Measurements from ENCODE around the gene PEAR1.

The PEAR1 gene

DNA sequence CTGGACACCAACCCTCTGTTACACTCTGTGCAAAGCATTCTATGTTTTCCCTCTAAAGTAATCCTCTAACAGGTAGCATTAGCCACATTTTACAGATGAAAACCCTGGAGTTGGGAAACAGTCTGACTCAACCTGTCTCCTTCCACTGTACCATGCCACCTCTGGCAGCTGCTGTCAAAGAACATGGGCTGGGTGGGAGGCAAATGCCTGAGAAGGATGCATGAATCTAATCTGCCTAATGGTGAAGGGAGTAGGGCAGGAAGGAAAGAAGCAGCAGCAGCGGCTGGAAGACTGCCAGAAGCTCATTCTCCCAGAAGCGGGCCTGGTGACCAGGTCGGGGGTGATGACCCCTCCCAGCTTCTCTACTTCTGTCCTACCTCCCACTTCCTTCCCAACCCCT is 48.7 kb downstream of the PEAR1 start:
- no peak for DNase-seq

DNA sequence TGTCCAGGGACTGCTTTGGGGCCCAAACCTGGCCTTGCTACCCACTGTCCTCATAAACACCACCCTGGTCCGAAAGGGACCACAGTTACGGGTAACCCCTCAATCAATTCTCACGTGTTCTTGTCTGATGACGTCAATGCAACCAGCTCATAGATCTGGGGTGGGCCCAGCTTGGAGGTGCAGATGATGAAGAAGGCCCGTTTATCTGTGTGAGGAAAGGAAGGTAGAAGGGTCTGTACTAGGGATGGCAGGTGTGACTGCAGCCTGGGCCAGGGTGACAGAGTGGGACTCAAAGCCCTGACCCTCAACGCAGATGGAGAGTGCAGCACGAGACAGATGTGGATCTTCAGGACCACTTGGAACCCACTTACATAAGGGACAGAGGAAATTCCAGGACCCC is 49.1 kb downstream of the PEAR1 start:
- DNase-seq = no peak

DNA sequence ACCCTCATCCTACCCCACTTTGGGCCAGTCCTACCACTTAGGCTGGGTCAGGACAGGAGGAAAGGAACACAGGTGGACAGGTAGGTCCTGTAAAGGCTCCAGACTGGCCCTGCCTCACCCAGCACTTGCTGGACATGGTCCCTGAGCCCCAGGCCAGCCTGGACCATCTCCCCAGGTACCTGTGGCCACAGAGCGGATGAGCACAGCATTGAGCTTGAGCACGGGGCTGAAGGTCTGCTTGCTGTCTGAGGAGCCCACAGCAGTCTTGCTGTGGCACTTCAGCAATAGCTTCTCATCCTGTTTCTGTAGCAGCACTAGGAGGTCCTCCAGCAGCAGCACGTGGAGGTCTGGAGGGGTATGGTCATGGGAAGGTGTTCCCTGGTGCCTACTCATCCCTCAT is 50.2 kb downstream of the PEAR1 start:
- no peak for DNase-seq

DNA sequence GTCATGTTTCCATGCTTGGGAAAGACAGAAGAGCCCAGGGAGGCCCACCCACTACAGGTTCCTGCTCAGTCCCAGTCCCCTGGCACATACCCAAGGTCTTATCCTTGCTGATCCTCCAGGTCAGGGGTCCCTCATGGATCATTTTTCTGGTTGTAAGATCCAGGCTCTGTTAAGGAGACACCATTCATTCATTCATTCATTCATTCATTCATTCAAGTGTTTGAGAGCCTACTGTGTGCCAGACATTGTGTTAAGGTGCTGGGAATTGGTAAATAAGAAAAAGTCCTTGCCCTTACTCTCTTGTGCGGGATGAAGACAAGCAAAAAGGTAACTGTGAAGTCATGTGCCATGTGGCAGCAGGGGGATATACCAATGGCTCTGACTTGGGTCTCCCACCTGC is 50.8 kb downstream of the PEAR1 start:
- DNase-seq = no peak

DNA sequence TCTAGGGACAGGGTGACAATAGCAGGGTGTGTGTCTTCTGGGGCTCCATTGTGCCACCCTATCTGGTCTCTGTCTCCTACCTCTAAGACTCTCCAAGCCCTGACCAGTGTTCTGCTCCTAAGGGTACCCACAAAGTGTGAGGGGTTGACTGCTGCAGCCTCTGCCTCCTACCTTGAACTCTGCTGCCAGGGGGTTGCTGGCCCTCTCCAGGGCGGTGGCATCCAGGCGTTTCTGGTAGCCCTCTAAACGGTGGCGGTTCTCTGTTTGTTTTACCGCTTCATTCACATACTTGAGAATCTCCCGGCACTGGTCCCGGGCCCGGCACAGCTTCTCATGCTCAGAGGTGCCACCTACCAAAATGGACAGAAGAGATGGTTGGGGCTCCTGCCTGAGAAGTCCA is 51.3 kb downstream of the PEAR1 start:
- no peak for DNase-seq

DNA sequence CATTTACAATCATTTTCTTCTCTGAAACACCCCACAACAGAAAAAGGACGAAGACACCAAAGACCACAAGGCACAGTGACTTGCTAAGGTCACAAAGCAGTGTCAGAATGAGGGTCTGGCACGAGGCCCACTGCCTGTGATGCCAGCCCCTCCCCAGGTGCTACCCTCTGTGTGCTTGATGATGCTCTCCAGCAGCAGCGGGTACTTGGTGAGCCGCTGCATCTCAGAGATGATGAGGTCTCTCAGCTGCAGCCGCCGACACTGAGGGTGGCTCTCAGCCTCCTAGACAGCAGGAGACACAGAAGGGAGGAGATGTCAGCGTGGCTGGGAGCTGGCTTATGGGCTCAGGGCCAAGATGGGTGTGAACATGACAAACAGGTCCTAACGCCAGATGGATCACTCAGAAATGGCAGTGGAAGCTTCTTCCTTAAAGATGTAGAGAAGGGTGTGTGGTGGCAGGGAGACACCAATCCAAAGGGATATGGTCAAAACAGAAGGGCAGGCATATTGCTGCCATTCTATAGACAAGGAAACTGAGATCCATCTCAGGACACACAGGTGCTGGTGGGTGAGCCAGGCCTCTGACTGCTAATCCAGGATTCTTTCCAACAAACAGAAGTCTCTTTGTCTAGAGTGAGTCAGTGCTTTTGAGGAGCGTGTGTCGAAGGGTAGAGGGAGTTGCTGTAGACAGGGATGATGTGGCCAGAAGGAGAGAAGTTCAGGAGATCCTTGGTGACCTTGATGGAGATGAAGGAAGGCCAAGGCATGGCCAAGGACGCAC is 52.6 kb downstream of the PEAR1 start:
- no peak for DNase-seq

DNA sequence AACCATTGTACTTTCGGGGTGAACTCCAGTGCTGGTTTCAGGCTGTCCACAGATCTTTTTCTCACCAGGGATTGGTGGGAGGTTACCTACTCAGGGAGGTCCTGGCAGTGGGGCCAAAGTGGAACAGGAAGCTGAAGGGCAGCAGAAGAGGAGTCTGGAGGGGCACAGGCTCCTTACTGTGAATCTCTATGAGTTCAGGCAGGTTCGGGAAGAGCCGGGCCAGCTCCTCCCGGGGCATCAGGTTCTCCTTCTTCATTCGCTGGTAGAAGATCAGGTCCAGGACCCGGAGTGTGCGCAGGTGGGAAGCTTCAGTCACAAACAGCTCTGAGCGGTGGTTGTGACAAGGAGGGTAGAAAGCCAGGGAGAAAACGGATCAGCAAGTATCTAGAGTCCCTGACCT is 53.6 kb downstream of the PEAR1 start:
- DNase-seq = no peak

DNA sequence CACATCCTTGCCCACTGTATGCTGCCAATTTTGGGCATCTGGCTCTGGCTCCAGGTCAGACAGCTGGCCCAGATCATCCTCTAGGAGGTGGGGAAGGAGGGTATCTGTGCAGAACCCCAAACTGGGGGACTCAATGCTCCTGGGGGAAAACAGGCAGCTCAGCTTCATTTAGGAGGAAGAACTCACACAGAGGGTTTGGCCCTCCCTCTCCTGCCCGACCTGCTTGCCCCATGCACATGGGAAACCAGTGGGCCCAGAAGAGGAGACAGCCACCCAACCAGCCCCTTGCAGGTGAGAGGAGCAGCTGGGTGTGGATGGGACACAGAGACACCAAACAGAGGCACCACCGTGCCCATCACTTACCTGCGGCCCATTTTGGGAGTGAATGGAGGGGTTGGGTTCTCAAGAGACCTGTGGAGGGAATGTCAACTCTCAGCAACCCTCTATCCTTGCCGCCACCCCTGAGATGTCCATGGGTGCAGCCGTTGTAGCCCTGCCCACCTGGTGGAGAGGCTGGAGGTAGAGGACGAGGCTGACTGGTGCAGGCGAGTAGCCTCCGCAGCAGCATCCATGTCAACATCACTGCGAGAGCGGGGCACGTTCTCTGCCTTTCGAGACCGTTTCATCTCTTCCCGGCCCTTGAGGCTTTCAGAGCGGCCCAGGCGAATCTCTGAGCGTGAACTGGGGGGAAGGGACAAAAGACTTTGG is 54.5 kb downstream of the PEAR1 start:
- DNase-seq = no peak

DNA sequence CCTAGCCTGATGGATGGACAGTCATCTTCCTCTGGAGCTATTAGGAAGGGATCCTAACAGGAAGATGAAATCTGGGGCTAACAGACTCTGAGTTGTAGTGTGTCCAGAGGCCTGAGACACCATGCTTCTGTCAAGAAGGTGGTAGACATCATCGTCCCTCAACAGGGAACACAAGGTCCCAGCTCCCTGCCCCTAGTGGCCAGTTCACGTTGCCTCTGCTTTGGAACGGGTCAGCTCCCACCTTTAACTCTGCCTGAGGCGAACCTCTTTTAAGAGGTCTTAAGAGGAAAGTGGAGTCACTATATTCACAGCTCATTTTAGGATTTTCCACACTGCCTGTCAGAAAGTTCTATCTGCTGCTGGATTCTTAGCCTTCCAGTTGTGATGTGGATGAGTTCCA is 55.2 kb downstream of the PEAR1 start:
- no peak for DNase-seq

DNA sequence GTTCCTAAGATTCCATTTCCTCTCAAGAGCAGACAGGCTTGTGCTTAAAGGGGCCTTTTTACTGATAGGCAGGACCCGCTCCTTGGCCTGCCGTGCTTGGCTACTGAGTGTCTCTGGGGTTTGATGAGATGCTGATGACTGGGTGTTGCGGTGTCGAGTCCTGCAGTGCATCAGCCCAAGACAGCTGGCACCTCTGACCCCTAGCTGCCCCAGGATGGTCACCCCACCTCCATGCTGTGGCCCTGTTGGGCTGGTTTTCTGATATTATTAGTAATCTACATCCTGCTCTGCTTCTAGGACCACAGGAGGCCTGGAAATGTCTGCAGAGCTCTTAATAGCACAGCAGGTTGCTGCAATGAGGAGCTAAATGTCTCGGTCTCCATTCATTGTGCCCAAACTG is 55.6 kb downstream of the PEAR1 start:
- DNase-seq = no peak

DNA sequence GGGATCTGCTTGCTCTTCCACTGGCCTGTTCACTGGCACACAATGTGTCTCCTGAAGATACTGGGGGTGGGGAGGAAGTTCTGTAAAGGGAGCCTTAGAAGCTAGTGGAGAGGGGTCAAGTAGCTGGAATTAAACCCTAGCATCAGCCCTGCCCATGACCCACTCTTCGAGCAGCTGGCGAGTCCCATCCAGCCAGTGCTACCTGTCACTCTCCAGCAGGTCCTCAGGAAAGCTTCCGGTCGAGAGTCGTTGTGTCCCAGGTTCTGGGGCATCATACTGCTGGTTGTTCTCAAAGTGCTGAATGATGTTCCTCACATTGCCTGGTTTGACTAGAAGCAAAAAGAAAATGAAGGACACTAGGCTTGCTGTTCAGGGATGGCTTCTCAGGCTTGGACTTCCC is 57.9 kb downstream of the PEAR1 start:
- no peak for DNase-seq

DNA sequence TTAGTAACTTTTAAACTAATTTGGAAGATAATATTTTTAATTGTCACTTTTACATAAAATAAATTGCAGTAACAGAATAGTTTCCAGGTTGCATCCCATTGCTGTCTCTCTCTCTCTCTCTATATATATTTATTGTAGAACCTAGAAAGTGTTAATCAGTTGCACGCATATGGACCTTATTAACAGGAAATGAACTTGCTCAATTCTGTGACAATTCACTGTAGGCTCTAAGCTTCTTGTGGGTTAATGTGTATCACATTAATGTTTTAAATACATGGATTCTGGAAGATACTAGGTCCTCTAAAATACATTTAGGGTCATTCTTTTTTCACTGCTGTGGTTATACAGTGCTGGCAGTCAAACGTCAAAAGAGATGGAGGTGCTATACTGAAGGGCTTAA is 60.1 kb downstream of the PEAR1 start:
- DNase-seq = no peak

DNA sequence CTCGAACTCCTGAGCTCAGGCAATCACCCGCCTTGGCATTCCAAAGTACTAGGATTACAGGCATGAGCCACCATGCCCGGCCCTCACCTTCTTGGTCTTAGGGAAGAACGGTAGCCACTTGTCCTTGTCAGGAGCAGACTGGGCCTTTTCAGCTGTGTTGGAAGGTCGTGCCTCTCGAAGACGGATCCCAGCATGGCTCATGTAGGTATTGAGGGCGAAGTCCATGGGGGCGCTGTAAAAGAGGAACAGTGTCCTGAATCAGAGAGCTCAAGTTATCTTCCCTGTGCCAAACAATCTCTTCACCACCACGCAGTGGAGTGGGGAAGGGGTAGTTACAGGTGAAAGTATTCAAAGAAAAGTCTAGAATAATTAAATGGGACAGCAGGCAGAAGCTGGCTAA is 62.8 kb downstream of the PEAR1 start:
- no peak for DNase-seq

DNA sequence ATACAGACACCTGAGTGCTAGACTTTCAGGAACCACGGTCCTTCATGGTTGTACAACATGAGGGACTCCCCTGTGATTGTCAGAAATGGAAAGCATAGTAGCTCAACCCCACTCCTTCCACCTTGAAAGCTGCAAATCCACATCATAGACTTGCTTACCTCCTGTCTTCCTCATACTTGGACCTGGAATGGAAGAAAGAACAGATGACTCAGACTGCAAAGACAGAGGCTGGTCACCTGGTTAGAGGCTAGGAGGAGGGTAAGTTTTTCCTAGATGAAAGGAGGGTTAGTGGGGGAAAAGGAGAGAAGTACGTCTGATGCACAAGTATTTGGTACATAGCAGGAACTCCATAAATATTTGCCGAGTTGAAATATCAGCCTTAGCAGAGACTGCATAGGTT is 64.1 kb downstream of the PEAR1 start:
- no peak for DNase-seq

DNA sequence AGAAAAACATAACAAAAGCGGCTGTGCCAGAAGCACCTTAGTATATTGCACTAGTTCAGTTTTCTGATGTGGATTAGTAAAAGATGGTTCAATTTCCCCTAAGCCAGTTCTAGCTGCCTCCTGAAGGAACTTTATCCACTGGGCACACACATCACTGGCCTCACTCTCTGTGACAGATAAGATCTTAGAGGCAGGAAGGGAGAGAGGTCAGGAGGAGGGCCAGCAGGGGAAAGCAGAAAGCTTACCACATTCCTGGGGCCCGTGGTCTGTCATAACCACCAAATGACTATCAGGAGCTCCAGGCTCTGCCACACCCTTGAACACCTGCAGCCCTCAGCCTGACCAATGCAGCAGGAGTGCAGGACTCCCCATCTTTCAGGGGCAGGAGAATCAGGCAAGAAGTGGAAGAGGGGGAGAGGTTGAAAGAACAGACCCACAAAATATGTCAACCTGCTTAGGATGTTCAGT is 64.8 kb downstream of the PEAR1 start:
- no peak for DNase-seq

DNA sequence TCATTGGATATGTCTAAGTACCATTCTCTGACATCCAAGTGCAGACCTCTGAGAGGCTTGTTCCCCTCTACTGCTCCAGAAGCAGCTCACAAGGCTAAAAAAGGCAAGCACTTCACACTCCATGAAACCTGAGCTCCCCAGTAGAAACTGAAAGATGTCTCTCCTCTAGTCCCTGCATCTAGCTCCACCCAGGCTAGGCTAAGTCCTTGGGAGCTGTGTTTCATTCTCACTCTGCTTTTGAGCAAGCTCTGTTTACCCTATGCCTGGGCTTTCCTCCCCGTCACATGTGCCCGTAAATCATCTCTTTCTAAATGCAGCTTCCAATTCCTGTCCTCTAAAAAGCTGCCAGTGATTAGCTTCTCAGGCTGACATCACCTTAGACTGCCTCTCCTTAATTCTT is 65.9 kb downstream of the PEAR1 start:
- no peak for DNase-seq

DNA sequence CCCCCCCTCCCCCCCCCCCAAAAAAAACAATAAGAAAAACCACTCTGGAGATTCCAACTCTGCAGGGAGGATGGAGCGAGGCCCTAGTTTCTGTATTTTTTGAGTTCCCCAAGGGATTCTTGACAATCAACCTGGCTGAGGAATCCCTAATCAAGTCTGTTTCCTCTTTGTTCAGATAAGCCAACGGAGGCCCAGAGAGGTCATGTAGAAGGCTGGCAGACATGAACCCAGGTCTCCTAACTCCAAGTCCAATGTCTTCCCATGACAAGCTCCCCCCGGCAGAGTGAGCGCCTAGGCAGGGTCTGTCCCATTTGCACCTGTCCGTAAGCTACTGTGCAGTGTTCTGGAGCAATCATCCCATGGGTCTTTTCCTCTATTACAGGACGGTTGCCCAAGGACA is 66.4 kb downstream of the PEAR1 start:
- no peak for DNase-seq

DNA sequence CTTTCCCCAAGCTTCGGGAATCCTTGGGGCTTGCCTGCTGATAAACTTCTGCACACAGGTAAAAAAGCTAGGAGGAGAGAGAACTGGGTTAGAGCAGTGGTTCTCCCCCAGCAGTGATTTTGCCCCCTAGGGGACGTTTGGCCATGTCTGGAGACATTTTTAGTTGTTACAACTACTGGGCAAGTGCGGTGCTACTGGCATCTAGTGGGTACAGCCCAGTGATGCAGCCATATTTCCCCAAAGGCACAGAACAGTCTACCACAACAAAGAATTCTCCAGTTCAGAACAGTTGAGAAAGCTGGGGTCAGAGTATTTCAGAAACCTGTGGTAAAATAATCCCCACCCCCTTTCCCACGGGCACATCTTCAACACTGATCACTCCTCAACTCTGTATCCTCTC is 68.2 kb downstream of the PEAR1 start:
- no peak for DNase-seq

DNA sequence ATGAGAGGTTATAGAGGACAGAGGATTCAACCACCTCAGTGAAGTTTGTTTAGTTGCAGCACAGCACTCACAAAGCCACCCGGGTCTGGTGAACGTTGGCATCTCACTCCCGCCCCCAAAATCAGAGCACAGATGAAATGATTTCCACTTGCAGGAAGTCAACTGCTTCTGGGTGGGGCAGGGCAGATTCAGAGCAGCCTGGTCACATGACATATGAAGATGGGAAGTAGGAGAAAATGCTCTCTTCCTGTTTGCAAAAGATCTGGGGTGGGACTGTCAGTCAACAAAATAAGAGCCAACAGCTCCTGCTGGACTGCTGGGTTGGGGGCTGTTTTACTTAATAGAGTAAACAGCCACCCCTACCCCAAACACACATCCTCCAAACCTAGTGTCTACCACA is 70.1 kb downstream of the PEAR1 start:
- no peak for DNase-seq

DNA sequence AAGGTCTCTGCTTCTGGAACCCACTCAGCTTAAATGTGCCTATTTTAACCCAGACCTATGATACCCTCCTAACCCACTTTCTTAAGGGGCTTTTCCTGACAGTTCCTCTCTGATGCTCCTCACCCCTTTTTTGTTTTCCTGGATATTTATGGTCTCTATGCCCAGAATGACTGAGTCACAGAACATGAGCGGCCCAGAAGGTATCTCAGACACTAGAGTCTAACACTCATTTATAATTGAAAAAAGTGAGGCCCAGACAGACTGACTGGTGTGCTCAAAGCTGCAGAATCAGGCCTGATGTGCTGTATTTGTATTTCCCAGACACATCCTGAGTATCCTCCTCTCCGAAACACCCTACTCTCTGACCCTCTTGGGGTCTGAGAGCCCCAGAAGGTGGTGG is 70.9 kb downstream of the PEAR1 start:
- DNase-seq = no peak
